Psoas muscle (tissue), 8 donors: ENCODE data around the gene RYR2. TPM values are rescaled to one million over a fixed set of nuclear protein-coding genes. Genes with fewer than 3 reads are reported as not detected.

Experiments used
- ATAC-seq, 4 donors: fragments of 200-7000 bp; cut with Tn5 transposase; one replicate each; pipeline ENCODE4 v1.9.1; 2020; ENCODE audit warnings: moderate library complexity in 3 of 4, mild to moderate bottlenecking in 2 of 4
- DNase-seq, 2 donors: peaks; one replicate each; pipeline ENCODE4 v3.0.0-alpha.2; 2020
- H3K27ac ChIP-seq: fragments of 200-600 bp; one replicate; pipeline ENCODE4 v1.8.0; 2022
- H3K27me3 ChIP-seq, 3 donors: fragments of 200-600 bp in 1 of 3; one replicate each; pipeline versions ENCODE4 v1.6.1 to v1.8.0; 2013 to 2022; ENCODE audit warnings: low read length in 2 of 3, mild to moderate bottlenecking in 2 of 3, moderate library complexity in 1 of 3; ENCODE audit not compliant: insufficient read depth in 3 of 3
- H3K36me3 ChIP-seq, 2 donors: fragments of 200-600 bp in 1 of 2; one replicate each; pipeline versions ENCODE4 v1.6.1 to v1.8.0; 2013 to 2022; ENCODE audit warnings: low read depth in 1 of 2, mild to moderate bottlenecking in 1 of 2, moderate library complexity in 1 of 2; ENCODE audit not compliant: insufficient read depth in 1 of 2
- H3K4me1 ChIP-seq: fragments of 200-600 bp; one replicate; pipeline ENCODE4 v1.8.0; 2022
- H3K4me3 ChIP-seq: fragments of 200-600 bp; one replicate; pipeline ENCODE4 v1.8.0; 2022; ENCODE audit warnings: mild to moderate bottlenecking
- H3K9me3 ChIP-seq: fragments of 200-600 bp; one replicate; pipeline ENCODE4 v1.8.0; 2022
- CTCF ChIP-seq: fragments of 200-600 bp; IDR thresholded peaks from one replicate; pipeline ENCODE4 v1.8.0; 2022; ENCODE audit warnings: antibody characterized with exemption
- WGBS, 3 donors: extraction: QIAGEN DNeasy Blood & Tissue Kit; methylation state at CpG; one replicate each; pipeline versions ENCODE4 v1.1.6 to v1.1.7; 2013; 5-methylcytosine and 5-hydroxymethylcytosine counted together
- intact Hi-C, 2 donors: fragments of 100-400 bp; cut with DNase I; formaldehyde crosslinking; loops; one replicate each; pipeline versions ENCODE4 v1.11.0 to v1.14.2; 2022
- polyA plus RNA-seq, 3 donors: library from polyadenylated mRNA; stranded (reverse); fragments of 200-250 nt; gene quantifications; one replicate each; pipeline ENCODE4 v1.2.3, GENCODE V29; 2013
- total RNA-seq, 4 donors: library from RNA; stranded (reverse); fragmentation: NEBNext Ultra II Directional in 2 of 4; extraction: Animal tissue kit (Norgen Biotek cat#: 25700) in 2 of 4; gene quantifications; one replicate each; pipeline versions ENCODE4 v1.2.1 to v1.2.4, GENCODE V29; 2021 to 2023
- donor health status: healthy with polysubstance abuse.
- donor health status: DM: no; HTN: no; CAD: no; lungs with moderate emphysema.
- donor health status: Bipolar disorder and iron deficiency.
- donor health status: healthy.
- donor health status: DM: yes; HTN: yes; CAD: no.
- donor health status: DM: no; HTN: no; CAD: no.
- donor health status: DM: no; HTN: no; CAD: no.
- donor health status: DM: yes; HTN: yes; CAD: no.

RYR2 gene
- total and polyA plus RNA-seq, 7 donors, result 0.06 to 0.48 (median 0.25) TPM

GRCh38 chr1:237239248-237239647 is 197.3 kb downstream of the RYR2 start:
- no peak overlapping the region for H3K27ac ChIP-seq
- WGBS, 3 donors, result 69 to 74% (median 70%) methylated on average over 6 of the region's 6 CpGs
- no peaks in the 10 kb centered on the region for H3K4me1 ChIP-seq

GRCh38 chr1:237241038-237241437 is 199.1 kb downstream of the RYR2 start:
- Histone ChIP-seq H3K27me3 (no peaks in the 10 kb centered on the region), H3K27ac (no peak overlapping the region), H3K36me3 (no peaks in the 10 kb centered on the region), H3K4me3 (no peak overlapping the region), H3K9me3 (no peaks in the 10 kb centered on the region), H3K4me1 (no peaks in the 10 kb centered on the region)
- no peak for ATAC-seq
- 86 to 88% (median 86%) methylated on average over 3 of the region's 3 CpGs for WGBS, 3 donors
- intact Hi-C loops, result no loop called here
- DNase-seq, result no peak
- no peak for TF ChIP-seq CTCF

More at GRCh38 chr1:237239248-237239647, 197.3 kb downstream of the RYR2 start:
- Histone ChIP-seq H3K4me3 (no peak overlapping the region), H3K27me3 (no peaks in the 10 kb centered on the region), H3K36me3 (no peaks in the 10 kb centered on the region), H3K9me3 (no peaks in the 10 kb centered on the region)
- intact Hi-C loops, result no loop called here
- ATAC-seq, result no peak
- no peak for TF ChIP-seq CTCF
- DNase-seq, result no peak

- 78 to 88% (median 81%) methylated on average over 4 of the region's 4 CpGs for WGBS, 3 donors
These were observed 202.8 kb downstream of the RYR2 start for GRCh38 chr1:237244778-237245177.

GRCh38 chr1:237247442-237247841 is 205.5 kb downstream of the RYR2 start:
- Histone ChIP-seq H3K27me3 (no peaks in the 10 kb centered on the region), H3K36me3 (no peaks in the 10 kb centered on the region), H3K27ac (no peak overlapping the region), H3K4me3 (no peak overlapping the region), H3K9me3 (no peaks in the 10 kb centered on the region), H3K4me1 (no peaks in the 10 kb centered on the region)
- intact Hi-C loops, result no loop called here
- no peak for TF ChIP-seq CTCF
- ATAC-seq (no peak), DNase-seq (no peak)
- WGBS, 3 donors, result 88 to 95% (median 91%) methylated on average over 1 of the region's 1 CpG

More at GRCh38 chr1:237244778-237245177, 202.8 kb downstream of the RYR2 start:
- no peaks in the 10 kb centered on the region for H3K9me3 ChIP-seq
- ATAC-seq (no peak), DNase-seq (no peak)
- intact Hi-C loops, result no loop called here
- no peak overlapping the region for H3K4me3 ChIP-seq
- TF ChIP-seq CTCF, result no peak
- H3K36me3 ChIP-seq, result no peaks in the 10 kb centered on the region
- no peaks in the 10 kb centered on the region for H3K4me1 ChIP-seq
- no peaks in the 10 kb centered on the region for H3K27me3 ChIP-seq
- H3K27ac ChIP-seq, result no peak overlapping the region

DNA sequence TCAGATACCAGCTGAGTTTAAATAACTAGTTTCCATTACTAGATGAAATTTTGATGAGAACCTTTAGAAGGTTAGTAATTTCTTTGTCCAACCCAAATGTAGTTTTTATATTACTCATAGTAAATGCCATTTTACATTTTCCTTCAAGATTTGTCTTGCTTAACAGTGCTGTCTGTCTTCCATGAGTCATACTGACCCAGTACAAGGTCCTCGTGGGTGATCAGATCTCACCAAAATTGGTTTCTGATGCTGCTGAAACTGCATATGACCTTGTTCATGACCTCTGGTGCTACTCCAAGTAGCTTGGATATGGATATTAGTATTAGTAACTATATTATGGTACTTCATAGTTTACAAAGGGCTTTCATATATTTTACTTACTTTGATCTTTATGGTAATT is 207.1 kb downstream of the RYR2 start:
- ATAC-seq, result no peak
- intact Hi-C loops, result no loop called here

More for the DNA sequence above, 207.1 kb downstream of the RYR2 start:
- TF ChIP-seq CTCF, result no peak
- no peak overlapping the region for H3K4me3 ChIP-seq
- WGBS, 3 donors, result 32 to 39% (median 34%) methylated on average over 1 of the region's 1 CpG
- no peaks in the 10 kb centered on the region for H3K36me3 ChIP-seq
- H3K4me1 ChIP-seq, result no peaks in the 10 kb centered on the region
- H3K9me3 ChIP-seq, result no peaks in the 10 kb centered on the region
- no peak overlapping the region for H3K27ac ChIP-seq
- no peaks in the 10 kb centered on the region for H3K27me3 ChIP-seq
- no peak for DNase-seq
